ENCODE measurements around the gene UNC93A.

GRCh38 chr6:167276772-167277533, 14.2 kb upstream of the UNC93A start:
- TF ChIP-seq POLR2A (IDR thresholded peaks at IDR 0.05; ENCODE audit: low read depth, low read length) (no peak), POLR2AphosphoS5 (IDR thresholded peaks at IDR 0.05; ENCODE audit: insufficient read depth, low read depth, low read length) (no peak), EZH2 (IDR thresholded peaks at IDR 0.05; ENCODE audit: borderline replicate concordance, low read depth, low read length, severe bottlenecking) (no peak), GATA2 (IDR thresholded peaks at IDR 0.05; ENCODE audit: insufficient read depth, insufficient read length, low read depth, low read length) (no peak), JUN (IDR thresholded peaks at IDR 0.05; ENCODE audit: borderline replicate concordance, insufficient read depth, insufficient read length, low read depth) (no peak), MYC (IDR thresholded peaks at IDR 0.05; ENCODE audit: low read depth, low read length) (no peak)
- TF ChIP-seq, protein P1, sequence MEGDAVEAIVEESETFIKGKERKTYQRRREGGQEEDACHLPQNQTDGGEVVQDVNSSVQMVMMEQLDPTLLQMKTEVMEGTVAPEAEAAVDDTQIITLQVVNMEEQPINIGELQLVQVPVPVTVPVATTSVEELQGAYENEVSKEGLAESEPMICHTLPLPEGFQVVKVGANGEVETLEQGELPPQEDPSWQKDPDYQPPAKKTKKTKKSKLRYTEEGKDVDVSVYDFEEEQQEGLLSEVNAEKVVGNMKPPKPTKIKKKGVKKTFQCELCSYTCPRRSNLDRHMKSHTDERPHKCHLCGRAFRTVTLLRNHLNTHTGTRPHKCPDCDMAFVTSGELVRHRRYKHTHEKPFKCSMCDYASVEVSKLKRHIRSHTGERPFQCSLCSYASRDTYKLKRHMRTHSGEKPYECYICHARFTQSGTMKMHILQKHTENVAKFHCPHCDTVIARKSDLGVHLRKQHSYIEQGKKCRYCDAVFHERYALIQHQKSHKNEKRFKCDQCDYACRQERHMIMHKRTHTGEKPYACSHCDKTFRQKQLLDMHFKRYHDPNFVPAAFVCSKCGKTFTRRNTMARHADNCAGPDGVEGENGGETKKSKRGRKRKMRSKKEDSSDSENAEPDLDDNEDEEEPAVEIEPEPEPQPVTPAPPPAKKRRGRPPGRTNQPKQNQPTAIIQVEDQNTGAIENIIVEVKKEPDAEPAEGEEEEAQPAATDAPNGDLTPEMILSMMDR (IDR thresholded peaks at IDR 0.05; ENCODE audit: extremely low read depth in 1 of 2, insufficient read depth in 1 of 2, low read depth in 1 of 2, low read length in 2 of 2): no peak
- TF ChIP-seq, protein P2, sequence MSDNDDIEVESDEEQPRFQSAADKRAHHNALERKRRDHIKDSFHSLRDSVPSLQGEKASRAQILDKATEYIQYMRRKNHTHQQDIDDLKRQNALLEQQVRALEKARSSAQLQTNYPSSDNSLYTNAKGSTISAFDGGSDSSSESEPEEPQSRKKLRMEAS (IDR thresholded peaks at IDR 0.05; ENCODE audit: insufficient read depth, insufficient read length): no peak
